HEK293 (cell line): ENCODE results near the gene NUDT4.

Experiments used
- CTCF ChIA-PET: fragments of 350-600 bp; formaldehyde crosslinking; extraction: SDS; loops from one replicate; lab custom pipeline; 2021; ENCODE audit warnings: antibody characterized with exemption; lab: Yijun Ruan, JAX
- POLR2A ChIA-PET: fragments of 300-600 bp; formaldehyde crosslinking; extraction: SDS; loops from one replicate; lab custom pipeline; 2020; ENCODE audit warnings: antibody characterized with exemption, inconsistent platforms; lab: Yijun Ruan, JAX
- H3K27ac ChIP-seq: fragments of 200-500 bp; sonication (Bioruptor generic); 2 replicates; pipeline ENCODE4 v1.5.1; 2014; ENCODE audit warnings: low read depth, low read length, control low read depth, inconsistent platforms; ENCODE audit errors: extremely low read depth
- H3K36me3 ChIP-seq, 2 experiments: fragments of 200-500 bp in 1 of 2; sonication (Bioruptor generic) in 1 of 2; 1 replicate in 1 of 2; 2 replicates in 1 of 2; pipeline ENCODE4 v1.5.1; 2014 to 2017; ENCODE audit warnings: inconsistent platforms in 2 of 2, low read length in 2 of 2; ENCODE audit not compliant: control insufficient read depth in 2 of 2, insufficient read depth in 1 of 2
- H3K4me1 ChIP-seq: fragments of 200-500 bp; sonication (Bioruptor generic); 2 replicates; pipeline ENCODE4 v1.5.1; 2014; ENCODE audit warnings: mild to moderate bottlenecking, low read length, inconsistent platforms; ENCODE audit not compliant: control insufficient read depth, insufficient read depth
- H3K4me3 ChIP-seq: 2 replicates; pipeline ENCODE4 v1.5.1; 2011; ENCODE audit warnings: low read depth, mild to moderate bottlenecking, control low read depth, low read length, moderate library complexity
- H3K9me3 ChIP-seq: fragments of 200-500 bp; sonication (Bioruptor generic); 2 replicates; pipeline ENCODE4 v1.5.1; 2014; ENCODE audit warnings: low read depth, low read length, inconsistent platforms; ENCODE audit not compliant: control insufficient read depth, insufficient read depth
- ZBTB17 ChIP-seq: fragments of 450-650 bp; formaldehyde crosslinking; IDR thresholded peaks from 2 replicates; pipeline ENCODE4 v1.5.1; 2016; ENCODE audit warnings: missing biosample characterization, missing genetic modification characterization
- ZNF146 ChIP-seq: fragments of 450-650 bp; formaldehyde crosslinking; IDR thresholded peaks from 2 replicates; pipeline ENCODE4 v1.5.1; 2016; ENCODE audit warnings: missing biosample characterization, missing genetic modification characterization
- ZNF654 ChIP-seq: fragments of 450-650 bp; formaldehyde crosslinking; IDR thresholded peaks from 2 replicates; pipeline ENCODE4 v1.5.1; 2016; ENCODE audit warnings: low read depth, missing biosample characterization, missing genetic modification characterization

The NUDT4 gene

DNA sequence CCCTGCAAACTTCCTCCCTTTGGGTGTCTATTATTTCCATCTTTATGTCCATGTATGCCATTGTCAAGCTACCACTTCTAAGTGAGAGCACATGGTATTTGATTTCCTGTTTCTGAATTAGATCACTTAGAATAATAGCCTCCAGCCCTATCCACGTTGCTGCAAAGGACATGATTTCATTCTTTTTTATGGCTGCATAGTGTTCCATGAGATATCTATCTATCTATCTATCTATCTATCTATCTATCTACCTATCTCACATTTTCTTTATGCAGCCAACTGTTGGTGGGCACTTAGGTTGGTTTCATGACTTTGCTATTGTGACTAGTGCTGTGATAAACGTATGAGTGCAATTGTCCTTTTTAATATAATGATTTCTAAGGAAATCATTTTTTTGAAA, 78.4 kb downstream of the NUDT4 start:
- Histone ChIP-seq H3K9me3 (no peaks in the 10 kb centered on the region), H3K27ac (no peak overlapping the region), H3K4me3 (no peak overlapping the region)
- POLR2A ChIA-PET = no interaction called here
- peak; percentile 55 for TF ChIP-seq ZNF146 (tag by site-specific recombination)
- TF ChIP-seq ZBTB17 = no peak
- TF ChIP-seq ZNF654 (tag by site-specific recombination) = no peak
- TF ChIP-seq, all 188 proteins: peak for 1
- H3K36me3 ChIP-seq = no peaks in the 10 kb centered on the region
- H3K4me1 ChIP-seq = no peaks in the 10 kb centered on the region
- CTCF ChIA-PET = no interaction called here
